GM19463 (cell line): Measurements from ENCODE around the gene PPEF1.
A peak's percentile ranks its signal among the peaks of the same experiment; 100 is the strongest.
"Not testable (repeated sequence)": the region's sequence is repeated elsewhere in the genome, so short reads cannot be mapped to it uniquely, and the experiment has no call there.

Source experiments
- ATAC-seq: cut with Tn5 transposase; IDR thresholded peaks from one replicate; pipeline ENCODE4 v1.9.1; 2021; ENCODE audit warnings: mild to moderate bottlenecking, moderate library complexity; ENCODE audit not compliant: unreplicated experiment

PPEF1 gene

GRCh38 chrX:18793601-18794089, 86.2 kb downstream of the PPEF1 start:
- ATAC-seq = no peak

GRCh38 chrX:18797141-18797540, 89.7 kb downstream of the PPEF1 start:
- ATAC-seq = no peak

- ATAC-seq = no peak
Measured at GRCh38 chrX:18799911-18800310, 92.5 kb downstream of the PPEF1 start.

- ATAC-seq = no peak
Measured at GRCh38 chrX:18809641-18810040, 102.2 kb downstream of the PPEF1 start.

- ATAC-seq = no peak
Measured at GRCh38 chrX:18810416-18810815, 103.0 kb downstream of the PPEF1 start.

GRCh38 chrX:18825375-18825774, 117.9 kb downstream of the PPEF1 start:
- no peak for ATAC-seq

- no peak for ATAC-seq
Measured at GRCh38 chrX:18828832-18829404, 121.5 kb downstream of the PPEF1 start.

- ATAC-seq = no peak
Measured at GRCh38 chrX:18833071-18833731, 125.8 kb downstream of the PPEF1 start.

- not testable (repeated sequence) for ATAC-seq
Measured at GRCh38 chrX:18847901-18848300, 140.5 kb downstream of the PPEF1 start.

- peak; percentile 87 for ATAC-seq
Measured at GRCh38 chrX:18855919-18856644, 148.6 kb downstream of the PPEF1 start.

GRCh38 chrX:18856645-18856997, 149.2 kb downstream of the PPEF1 start:
- ATAC-seq = no peak

- ATAC-seq = no peak
Measured at GRCh38 chrX:18861511-18861910, 154.1 kb downstream of the PPEF1 start.

- ATAC-seq = no peak
Measured at GRCh38 chrX:18864390-18864920, 157.0 kb downstream of the PPEF1 start.

GRCh38 chrX:18871161-18871890, 163.9 kb downstream of the PPEF1 start:
- no peak for ATAC-seq

GRCh38 chrX:18871970-18872369, 164.5 kb downstream of the PPEF1 start:
- no peak for ATAC-seq

GRCh38 chrX:18872621-18873020, 165.2 kb downstream of the PPEF1 start:
- no peak for ATAC-seq

- ATAC-seq = no peak
Measured at GRCh38 chrX:18873189-18873791, 165.8 kb downstream of the PPEF1 start.

GRCh38 chrX:18873836-18874235, 166.4 kb downstream of the PPEF1 start:
- ATAC-seq = no peak

GRCh38 chrX:18874560-18875255, 167.3 kb downstream of the PPEF1 start:
- ATAC-seq = no peak

- no peak for ATAC-seq
Measured at GRCh38 chrX:18875256-18875878, 167.9 kb downstream of the PPEF1 start.
